Gastrocnemius medialis (tissue), 4 donors: ENCODE data around the gene THAP2.

Experiments
- POLR2A ChIP-seq, 2 donors: fragments of 450-650 bp; IDR thresholded peaks; one replicate each; pipeline ENCODE4 v1.6.1; 2017; ENCODE audit warnings: antibody characterized with exemption in 2 of 2, mild to moderate bottlenecking in 2 of 2, moderate library complexity in 2 of 2
- TF ChIP-seq, protein P1 (sequence below), 5 experiments: fragments of 450-650 bp in 3 of 5; fragments of 200-600 bp in 2 of 5; sonication (generic) in 2 of 5; IDR thresholded peaks in 4 of 5; conservative IDR thresholded peaks in 1 of 5; 1 replicate in 4 of 5; 2 replicates in 1 of 5; pipeline ENCODE4 v1.5.1; 2016 to 2019; ENCODE audit warnings: antibody characterized with exemption in 5 of 5, mild to moderate bottlenecking in 3 of 5, moderate library complexity in 3 of 5

GRCh38 chr12:71685312-71685906, 21.3 kb downstream of the THAP2 start:
- TF ChIP-seq, protein P1, sequence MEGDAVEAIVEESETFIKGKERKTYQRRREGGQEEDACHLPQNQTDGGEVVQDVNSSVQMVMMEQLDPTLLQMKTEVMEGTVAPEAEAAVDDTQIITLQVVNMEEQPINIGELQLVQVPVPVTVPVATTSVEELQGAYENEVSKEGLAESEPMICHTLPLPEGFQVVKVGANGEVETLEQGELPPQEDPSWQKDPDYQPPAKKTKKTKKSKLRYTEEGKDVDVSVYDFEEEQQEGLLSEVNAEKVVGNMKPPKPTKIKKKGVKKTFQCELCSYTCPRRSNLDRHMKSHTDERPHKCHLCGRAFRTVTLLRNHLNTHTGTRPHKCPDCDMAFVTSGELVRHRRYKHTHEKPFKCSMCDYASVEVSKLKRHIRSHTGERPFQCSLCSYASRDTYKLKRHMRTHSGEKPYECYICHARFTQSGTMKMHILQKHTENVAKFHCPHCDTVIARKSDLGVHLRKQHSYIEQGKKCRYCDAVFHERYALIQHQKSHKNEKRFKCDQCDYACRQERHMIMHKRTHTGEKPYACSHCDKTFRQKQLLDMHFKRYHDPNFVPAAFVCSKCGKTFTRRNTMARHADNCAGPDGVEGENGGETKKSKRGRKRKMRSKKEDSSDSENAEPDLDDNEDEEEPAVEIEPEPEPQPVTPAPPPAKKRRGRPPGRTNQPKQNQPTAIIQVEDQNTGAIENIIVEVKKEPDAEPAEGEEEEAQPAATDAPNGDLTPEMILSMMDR (IDR thresholded peaks at IDR 0.05 in 4 of 5, conservative IDR thresholded peaks at IDR 0.05 in 1 of 5): no peak
- TF ChIP-seq POLR2A (IDR thresholded peaks at IDR 0.05): no peak
